CD4-positive, alpha-beta T cell treated with Interleukin-21 for 1 hour (primary cell): ENCODE data around the gene KPNA4.
"Not testable (repeated sequence)": the region's sequence is repeated elsewhere in the genome, so short reads cannot be mapped to it uniquely, and the experiment has no call there.

Experiments used
- DNase-seq: peaks from one replicate; pipeline ENCODE4 v3.0.0-alpha.2; 2020

The KPNA4 gene

DNA sequence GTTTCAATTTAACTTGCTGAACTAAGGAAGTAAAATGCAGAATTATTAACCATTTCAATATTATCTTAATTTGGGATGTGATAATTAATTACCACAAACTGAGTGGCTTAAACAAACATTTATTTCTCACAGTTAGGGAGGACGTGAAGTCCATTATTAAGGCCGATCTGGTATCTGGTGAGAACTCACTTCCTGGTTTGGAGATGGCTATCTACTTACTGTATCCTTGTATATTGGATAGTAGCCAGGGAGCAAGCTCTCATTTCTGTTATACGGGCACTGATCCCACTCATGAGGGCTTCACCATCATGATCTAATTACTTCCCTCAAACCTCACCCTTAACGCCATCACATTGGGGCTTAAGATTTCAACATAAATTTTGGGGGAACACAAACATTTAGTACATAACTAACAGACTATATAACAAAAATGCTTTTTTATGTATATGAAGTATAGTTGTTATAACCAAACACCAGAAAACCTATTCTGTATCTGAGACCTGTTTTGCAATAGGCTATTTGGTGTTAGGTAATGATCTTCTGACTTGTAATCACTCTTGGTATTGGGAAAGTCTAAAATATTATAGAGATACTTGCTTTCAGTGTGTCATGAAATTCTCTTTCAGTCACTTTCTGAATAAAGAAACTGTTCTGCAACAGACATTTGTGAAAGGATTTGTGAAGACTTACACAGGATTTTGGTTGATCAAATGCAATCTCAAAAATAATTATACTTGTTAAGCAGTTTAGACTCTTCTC, 4.7 kb upstream of the KPNA4 start:
- DNase-seq, result no peak

DNA sequence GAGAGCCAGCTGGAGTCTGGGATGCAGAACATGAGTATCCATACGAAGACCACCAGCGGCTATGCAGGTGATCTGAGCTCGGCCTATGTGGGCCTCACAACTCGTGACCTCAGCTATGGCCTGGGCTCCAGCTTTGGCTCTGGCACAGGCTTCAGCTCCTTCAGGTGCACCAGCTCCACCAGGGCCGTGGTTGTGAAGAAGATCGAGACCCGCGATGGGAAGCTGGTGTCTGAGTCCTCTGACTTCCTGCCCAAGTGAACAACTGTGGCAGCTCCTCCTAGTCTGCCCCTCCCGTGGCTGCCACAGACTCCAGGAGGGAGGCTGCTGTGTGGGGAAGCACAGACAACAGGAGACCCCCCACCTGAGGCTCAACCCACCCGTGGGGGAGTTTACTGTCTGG, 3.6 kb upstream of the KPNA4 start:
- no peak for DNase-seq

DNA sequence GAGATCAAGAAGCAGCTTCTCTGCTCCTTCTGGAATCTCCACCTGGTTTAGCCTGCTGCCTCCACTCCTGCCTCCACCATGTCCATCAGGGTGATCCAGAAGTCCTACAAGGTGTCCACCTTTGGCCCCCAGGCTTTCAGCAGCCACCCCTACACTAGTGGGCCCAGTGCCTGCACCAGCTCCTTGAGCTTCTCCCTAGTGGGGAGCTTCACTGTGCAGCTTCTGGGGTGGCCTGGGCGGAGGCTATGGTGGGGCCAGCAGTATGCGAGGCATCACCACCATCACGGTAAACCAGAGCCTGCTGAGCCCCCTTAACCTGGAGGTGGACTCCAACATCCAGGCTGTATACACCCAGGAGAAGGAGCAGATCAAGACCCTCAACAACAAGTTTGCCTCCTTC, 2.4 kb upstream of the KPNA4 start:
- DNase-seq, result no peak

DNA sequence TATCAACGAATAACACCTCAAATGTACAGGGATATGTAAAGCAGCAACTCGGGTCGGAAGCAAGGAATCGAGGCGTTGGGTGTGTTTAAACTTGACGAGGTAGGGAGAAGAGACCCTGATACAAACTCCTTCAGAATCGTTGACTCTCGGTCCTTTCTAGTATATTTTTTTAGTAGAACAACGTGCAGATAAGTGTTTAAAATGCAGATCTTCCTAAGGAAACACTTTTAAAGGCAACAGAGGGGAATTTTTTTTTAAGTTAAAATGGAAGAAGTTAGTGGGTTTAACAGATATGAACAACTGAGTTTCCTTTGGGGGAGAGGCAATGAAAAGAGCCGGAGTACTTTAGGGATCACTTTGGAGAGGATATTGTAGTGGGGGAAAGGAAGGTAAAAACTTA, 1.1 kb upstream of the KPNA4 start:
- no peak for DNase-seq

DNA sequence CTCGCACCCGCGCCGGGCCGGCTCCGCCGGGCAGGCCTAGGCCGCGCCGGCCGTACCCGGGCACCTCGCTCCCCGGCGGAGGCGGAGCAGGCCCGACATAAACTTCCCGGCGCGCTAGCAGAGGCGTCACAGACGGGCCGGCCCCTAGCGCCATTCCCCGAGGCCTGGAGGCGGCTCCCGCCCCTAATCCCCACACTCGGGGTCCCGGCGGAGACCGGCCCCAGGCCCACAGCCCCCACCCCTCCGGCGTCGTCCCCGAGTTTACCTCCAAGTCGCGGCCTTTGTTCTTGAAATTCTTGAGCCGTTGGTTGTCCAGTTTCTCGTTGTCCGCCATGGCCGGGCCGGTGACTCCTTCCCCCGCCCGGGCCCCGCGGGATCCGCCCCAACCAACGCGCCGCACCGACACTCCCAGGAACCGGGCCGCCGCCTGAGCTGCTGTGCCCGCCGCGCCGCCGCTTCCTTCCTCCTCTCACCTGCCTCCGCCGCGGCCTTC, 376 bp downstream of the KPNA4 start:
- peak; percentile 72 for DNase-seq

DNA sequence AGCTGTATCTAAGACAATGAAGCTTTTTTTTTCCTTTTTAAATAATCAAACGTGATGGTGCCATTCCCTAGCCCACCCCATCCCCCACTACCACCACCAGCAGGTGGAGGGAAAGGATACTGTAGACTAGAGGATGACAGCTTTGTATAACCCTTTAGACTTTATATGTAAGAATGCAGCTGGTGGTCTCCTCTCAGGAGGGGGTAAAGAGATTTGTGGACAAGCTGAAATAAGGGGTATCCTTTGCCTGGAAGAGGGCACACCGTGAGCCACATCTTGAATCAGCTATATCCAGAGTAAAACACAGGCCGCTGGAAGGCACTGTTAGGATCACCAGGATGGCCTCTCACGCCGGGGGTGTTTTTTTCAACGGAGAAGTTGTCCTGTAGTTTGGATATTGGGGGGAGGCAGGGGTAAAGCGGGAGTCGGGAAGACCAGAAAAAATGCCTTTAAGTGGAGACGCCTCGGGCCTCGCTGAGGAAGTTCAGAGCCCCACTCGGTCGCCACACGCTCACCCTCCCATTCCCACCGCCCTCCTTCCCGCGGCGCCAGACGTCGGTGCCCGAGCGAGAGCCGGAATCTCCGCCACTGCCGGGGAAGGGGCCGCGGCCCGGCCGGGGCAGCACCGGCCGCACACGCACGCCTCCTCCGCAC, 986 bp downstream of the KPNA4 start:
- DNase-seq, result peak; percentile 9

DNA sequence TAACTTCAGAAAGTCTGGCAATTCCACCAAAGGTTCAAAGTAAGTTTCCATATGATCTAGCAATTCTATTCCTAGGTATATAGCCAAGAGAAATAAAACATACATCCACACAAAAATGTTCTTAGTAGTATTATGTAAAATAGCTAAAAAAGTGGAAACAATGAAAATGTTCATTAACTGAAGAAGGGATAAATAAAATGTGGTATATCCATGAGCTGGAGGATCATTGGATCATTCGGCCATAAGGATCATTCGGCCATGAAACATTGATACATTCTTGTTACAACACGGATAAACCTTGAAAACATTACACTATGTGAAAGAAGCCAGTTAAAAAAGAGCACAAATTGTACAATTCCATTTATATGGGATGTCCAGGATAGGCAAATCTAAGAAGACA, 2.4 kb downstream of the KPNA4 start:
- DNase-seq, result no peak

DNA sequence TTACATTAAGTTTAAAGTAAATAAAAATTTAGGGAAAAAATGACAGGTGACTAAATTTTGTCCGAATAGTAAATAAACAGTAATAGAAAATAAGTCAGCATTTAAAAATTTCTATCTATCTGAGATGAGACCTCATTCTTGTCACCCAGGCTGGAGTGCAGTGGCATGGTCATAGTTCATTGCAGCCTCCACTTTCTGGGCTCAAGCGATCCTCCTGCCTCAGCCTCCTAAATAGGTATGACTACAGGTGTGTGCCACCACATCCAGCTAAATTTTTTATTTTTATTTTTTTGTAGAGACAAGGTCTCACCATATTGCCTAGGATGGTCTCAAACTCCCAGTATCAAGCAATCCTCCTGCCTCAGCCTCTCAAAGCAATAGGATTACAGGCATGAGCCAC, 7.8 kb downstream of the KPNA4 start:
- no peak for DNase-seq

DNA sequence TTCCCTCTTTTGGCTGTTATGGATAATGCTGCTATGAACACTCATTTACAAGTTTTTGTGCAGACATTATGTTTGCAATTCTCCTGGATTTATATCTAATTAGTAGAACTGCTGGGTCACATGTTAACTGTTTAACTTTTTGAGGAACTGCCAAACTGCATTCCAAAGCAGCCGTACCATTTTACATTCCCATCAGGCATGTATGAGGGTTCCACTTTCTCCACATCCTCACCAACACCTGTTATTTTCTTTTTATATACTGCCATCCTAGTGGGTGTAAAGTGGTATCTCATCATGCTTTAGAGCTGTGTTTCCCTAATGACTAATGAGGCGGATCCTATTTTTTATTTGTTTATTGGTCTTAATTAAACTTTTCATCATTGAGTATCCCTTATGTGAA, 9.2 kb downstream of the KPNA4 start:
- no peak for DNase-seq

DNA sequence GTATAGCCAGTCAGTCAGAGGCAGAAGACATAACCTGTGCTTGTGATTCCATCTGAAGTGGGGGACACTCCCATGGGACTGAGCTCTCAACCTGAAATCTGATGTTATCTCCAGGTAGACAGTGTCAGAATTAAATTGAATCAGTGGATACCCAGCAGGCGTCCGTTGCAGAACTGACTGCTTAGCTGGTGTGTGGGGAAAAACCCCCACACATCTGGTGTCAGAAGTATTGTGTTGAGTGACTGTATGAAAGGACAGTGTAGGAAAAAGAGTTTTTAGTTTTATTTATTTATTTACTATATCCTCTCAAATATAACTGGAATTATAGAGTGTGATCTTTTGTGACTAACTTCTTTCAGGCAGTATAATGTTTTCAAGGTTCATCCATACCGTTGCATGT, 10.4 kb downstream of the KPNA4 start:
- DNase-seq, result no peak

DNA sequence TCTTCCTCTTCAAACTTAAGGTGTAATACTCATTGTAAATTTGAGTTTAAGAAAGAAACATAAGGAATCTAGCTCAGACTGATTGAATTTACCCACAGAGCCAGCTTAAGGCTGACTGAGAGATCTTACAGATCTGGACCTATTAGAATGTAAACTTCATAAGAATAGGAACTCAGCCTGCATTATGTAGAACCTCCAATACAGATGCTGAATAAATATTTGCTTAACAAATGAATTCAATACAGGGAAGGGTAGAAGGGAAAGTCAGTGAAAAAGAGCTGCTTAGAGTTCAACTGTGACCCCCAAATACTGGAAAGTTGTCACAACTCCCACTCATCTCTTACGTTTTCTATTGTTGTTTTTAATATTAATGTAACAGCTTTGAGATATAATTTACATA, 11.5 kb downstream of the KPNA4 start:
- no peak for DNase-seq

DNA sequence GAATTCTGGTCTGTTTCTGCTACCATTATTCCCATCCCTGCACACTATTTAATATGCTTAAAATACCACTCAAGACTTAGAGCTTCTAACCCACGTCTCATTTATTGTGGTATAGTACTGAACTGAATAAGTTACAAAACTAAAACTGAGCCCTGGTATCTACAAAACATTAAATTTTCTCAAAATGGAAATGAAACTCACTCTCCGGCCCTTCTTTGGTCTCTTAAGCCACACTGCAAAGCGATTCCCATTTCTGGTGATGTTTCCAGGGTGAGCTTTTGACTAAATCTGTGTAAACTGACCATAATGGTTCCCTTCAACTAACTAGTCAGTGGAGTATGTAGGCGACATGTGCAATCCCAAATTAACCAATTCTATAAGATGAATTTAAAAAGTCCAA, 18.6 kb downstream of the KPNA4 start:
- DNase-seq, result no peak

DNA sequence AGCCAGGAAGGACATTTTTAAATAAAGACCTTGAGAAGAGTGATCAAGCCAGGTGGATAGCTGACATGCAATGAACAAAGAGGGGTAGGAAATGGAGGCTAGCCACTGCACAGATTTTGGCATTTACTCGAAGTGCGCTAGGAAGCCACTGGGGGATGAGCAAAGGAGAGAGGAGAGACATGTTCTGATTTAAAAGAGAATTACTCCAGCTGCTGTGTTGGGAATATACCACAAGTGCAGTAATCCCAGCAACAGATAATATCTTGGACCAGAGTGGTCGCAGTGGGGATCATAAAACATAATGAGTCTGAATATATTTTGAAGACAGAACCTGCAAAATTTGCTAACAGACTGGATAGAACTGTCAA, 19.9 kb downstream of the KPNA4 start:
- no peak for DNase-seq

DNA sequence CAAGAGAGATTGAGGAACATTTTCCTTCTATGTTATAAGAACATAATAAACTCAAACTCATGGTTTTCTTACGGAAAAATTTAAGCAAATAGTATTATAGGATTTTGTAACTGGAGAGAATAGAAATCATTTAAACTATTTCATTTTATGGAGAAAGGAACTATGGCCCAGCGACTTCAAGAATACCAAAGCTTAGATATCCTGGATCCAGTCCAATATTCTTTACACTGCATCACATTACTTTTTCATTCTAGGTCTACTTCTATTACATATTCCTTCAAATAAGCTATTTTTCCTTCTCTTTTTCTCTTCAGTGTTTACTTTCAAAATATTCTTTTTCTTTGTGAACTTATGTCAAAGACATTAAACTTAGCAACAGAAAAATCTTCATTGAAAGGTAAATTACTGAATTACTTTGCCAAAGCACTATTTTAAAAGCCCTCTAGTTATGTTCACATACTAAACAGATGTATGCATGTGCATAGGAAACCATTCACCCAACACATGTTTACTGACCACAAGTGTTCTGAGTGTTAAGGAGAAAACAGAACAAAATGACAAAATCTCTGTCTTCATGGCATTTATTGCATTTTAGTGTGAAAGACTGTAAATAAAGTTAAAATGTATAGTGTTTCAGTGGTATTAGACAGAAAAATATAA, 20.4 kb downstream of the KPNA4 start:
- no peak for DNase-seq

DNA sequence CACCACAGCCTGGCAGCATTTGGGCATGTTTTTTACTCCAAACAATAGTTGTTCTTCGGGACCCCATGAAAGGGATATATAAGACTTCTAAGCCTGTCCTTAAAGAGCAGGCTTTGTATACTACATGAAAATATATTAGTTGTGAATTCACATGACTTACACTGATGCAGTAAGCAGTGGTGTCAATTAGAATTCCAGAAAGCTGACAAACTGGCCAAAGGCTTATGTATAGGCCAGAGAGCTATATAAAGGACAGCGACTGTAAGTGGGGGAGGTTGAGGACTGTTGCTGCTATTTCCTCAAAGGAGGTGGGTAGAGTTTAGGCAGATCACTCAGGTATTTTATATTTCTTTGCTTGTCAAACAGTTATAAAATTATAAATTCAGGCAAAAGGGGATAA, 24.8 kb downstream of the KPNA4 start:
- DNase-seq, result no peak

DNA sequence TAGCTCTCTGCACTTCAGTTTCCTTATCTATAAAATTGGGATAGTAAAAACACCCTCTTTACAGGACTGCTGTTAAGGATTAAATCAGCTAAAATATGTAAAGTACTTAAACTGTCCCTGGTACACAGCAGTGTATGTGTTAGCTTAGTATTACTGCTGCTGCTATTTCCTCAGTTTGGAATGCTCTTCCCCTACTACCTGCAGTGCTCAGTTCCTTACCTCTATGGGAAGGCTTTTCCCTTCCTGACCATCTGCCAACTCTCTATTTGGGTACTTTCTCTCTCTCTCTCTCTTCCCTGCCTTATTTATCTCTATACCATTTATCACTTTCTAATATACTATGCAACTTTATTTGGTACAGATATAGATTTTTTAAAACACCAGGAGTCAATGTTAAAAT, 26.5 kb downstream of the KPNA4 start:
- DNase-seq, result no peak

DNA sequence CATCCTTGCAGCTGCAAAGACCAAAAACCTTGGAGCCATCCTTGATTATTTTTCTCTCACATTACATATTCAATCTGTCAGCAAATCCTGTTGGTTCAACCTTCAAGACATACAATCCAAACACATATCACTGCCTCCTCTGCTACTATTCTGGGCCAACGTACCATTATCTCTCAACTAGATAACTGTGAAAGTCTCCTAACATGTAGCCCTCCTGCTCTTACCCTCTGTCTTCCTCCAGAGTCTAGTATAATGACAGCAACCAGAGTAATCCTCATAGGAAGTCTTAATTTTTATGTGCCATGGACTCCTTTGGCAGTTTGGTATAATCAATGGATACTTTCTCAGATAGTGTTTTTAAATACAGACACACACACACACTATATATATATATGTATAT, 27.6 kb downstream of the KPNA4 start:
- DNase-seq, result no peak

DNA sequence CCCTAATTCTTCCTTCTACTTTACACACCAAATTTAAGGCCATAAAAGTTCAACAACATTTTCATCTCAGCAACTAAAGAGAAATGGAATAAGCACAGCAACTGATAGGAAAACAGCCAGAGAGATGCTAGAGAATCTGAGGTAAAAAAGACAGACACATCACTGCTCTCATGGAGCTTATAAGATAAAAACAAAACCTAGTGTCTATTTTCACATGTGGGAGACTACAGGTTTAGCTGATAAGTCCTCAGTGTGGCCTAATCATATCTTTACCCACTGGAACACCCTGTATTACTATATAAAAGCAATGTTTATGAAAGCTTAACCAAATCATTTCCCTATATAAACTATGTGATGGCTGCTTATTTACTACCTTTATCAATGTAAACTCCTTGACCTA, 33.0 kb downstream of the KPNA4 start:
- no peak for DNase-seq

DNA sequence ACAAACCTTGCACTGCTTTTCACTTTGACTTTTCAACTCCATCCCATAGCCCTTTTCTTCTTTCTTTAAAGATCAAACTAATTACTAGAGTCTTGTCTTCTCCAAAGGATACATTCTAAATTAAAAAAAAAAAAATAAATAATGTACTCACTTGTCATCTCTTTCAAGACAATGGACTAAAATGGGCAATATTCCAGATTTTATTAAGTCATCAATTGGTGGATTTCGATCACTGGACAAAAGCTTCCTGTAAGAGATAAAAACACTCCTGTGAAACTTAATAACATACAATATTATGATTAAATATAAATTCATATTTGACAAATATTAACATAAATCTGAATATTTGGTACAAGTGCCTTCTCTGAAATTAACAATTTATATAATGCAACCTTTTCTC, 34.1 kb downstream of the KPNA4 start:
- no peak for DNase-seq

DNA sequence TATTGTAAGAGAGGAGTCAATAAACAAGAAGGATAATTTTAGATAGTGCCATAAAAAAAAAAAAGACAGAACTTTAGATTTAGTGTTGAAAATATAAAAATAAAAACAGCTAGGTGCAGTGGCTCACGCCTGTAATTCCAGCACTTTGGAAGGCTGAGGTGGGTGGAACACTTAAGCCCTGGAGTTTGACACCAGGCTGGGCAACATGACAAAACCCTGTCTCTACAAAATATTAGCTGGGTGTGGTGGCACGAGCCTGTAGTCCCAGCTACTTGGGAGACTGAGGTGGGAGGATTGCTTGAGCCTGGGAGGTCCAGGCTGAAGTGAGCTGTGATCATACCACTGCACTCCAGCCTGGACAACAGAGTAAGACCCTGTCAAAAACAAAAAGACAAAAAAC, 49.0 kb downstream of the KPNA4 start:
- DNase-seq, result not testable (repeated sequence)

DNA sequence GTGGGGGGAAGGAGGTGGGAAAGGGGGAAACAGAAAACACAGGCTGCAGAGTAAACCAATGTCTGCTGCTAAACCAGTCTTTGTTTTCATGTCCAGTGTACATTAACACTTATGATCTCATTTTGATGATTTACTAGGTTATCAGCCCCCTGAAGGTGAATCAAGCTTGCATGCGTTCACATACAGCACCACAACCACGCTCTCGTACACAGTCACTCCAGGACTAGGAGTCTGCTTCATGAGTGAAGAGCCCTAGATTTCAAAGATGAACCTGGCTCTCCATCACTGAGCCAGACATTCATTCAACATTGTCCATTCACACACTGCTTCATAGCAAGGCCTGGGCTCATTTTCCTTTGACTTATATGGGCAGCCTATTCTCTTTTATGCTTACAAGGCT, 64.0 kb downstream of the KPNA4 start:
- DNase-seq, result no peak

DNA sequence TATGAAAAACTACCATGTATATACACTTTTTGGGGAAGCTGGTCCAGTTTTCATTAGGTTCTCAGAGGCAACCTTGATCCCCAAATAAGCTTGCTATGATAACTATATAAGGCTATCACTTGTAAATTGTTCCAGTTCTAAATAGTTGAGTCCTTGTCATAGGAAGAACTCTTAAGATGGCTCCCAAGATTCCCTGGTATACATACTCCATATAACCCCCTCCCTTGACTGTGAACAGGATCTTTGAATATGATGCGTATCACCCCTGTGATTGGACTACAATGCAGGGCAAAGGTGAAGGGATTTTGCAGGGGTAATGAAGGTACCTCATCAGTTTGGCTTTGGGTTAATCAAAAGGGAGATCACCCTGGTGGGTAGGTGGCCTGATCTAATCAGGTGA, 67.2 kb downstream of the KPNA4 start:
- no peak for DNase-seq

DNA sequence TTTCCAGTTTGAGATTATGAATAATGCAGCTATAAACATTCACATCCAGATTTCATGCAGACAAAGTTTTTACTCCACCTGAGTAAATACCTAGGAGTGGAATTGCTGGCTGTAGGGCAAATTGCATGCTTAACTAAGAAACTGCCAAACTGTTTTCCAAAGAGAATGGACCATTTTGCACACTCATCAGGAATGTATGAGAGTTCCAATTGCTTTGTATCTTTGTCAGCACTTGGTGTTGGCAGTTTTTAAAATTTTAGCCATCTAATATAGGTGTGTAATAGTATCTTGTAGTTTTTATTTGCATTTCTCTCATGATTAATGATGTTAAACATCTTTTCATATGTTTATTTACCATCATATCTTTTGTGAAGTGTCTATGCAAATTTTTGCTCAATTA, 75.2 kb downstream of the KPNA4 start:
- DNase-seq, result no peak

DNA sequence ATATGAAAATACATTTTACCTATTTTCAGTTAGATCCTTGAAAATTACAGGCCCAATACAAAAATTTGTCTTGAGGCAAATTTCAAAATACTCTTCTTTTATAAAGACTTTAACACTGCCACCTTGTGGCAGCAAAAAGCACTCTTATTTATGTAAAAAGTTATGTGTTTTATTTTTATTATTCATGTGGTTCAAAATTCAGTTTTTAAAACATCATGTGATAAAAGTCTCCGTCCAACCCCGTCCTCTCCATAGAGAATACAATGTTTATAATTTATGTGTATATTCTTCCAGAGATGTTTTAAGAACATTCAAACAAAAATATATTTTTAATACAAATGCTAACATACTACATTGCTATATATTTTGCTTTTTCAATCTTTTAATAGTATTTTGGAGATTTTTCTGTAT, 78.9 kb downstream of the KPNA4 start:
- DNase-seq, result peak; percentile 47
